Neural cell (in vitro differentiated cells): Measurements from ENCODE around the gene CNTNAP2. TPM values are rescaled to one million over a fixed set of nuclear protein-coding genes. Genes with fewer than 3 reads are reported as not detected.

Experiments
- H2AFZ ChIP-seq: fragments of 200-600, 300-800 bp; sonication (generic), shearing (Covaris generic); 2 replicates; pipeline ENCODE4 v1.6.0; 2014; ENCODE audit warnings: low read depth, mild to moderate bottlenecking, antibody characterized with exemption, low read length, moderate library complexity
- H3F3A ChIP-seq: fragments of 200-600 bp; shearing (Covaris generic); 2 replicates; pipeline ENCODE4 v1.6.1; 2016; ENCODE audit warnings: mild to moderate bottlenecking, moderate library complexity, mixed read lengths, antibody characterized with exemption, low read length; ENCODE audit not compliant: insufficient read depth, poor library complexity, severe bottlenecking
- H3K27ac ChIP-seq: fragments of 200-600, 300-800 bp; sonication (generic), shearing (Covaris generic); 2 replicates; pipeline ENCODE4 v1.5.1; 2014; ENCODE audit warnings: mild to moderate bottlenecking, low read length, moderate library complexity
- H3K27me3 ChIP-seq: fragments of 300-800, 200-600 bp; sonication (generic), shearing (Covaris generic); 2 replicates; pipeline ENCODE4 v1.6.0; 2014; ENCODE audit warnings: mild to moderate bottlenecking, low read depth, low read length, moderate library complexity; ENCODE audit not compliant: insufficient read depth
- H3K36me3 ChIP-seq: fragments of 300-800, 200-600 bp; sonication (generic), shearing (Covaris generic); 2 replicates; pipeline ENCODE4 v1.5.1; 2014; ENCODE audit warnings: mild to moderate bottlenecking, antibody characterized with exemption, low read length, moderate library complexity; ENCODE audit not compliant: insufficient read depth
- H3K4me2 ChIP-seq: fragments of 300-800, 200-600 bp; sonication (generic), shearing (Covaris generic); 2 replicates; pipeline ENCODE4 v1.6.0; 2014; ENCODE audit warnings: mild to moderate bottlenecking, low read length
- H3K4me3 ChIP-seq: fragments of 300-800, 200-600 bp; sonication (generic), shearing (Covaris generic); 2 replicates; pipeline ENCODE4 v1.5.1; 2014; ENCODE audit warnings: mild to moderate bottlenecking, low read length, moderate library complexity
- H3K79me2 ChIP-seq: fragments of 200-600 bp; shearing (Covaris generic); replicated peaks from 2 replicates; pipeline ENCODE4 v1.6.0; 2014; ENCODE audit warnings: mild to moderate bottlenecking, low read length, moderate library complexity; ENCODE audit not compliant: insufficient read depth
- H3K9ac ChIP-seq: fragments of 300-800, 200-600 bp; sonication (generic), shearing (Covaris generic); 2 replicates; pipeline ENCODE4 v1.6.1; 2016; ENCODE audit warnings: mild to moderate bottlenecking, low read length, mixed read lengths
- H3K9me2 ChIP-seq: fragments of 200-600 bp; shearing (Covaris generic); 2 replicates; pipeline ENCODE4 v1.6.1; 2016; ENCODE audit warnings: mild to moderate bottlenecking, low read length, mixed read lengths; ENCODE audit not compliant: insufficient read depth
- H3K9me3 ChIP-seq: fragments of 200-600, 300-800 bp; sonication (generic), shearing (Covaris generic); 2 replicates; pipeline ENCODE4 v1.6.1; 2016; ENCODE audit warnings: mild to moderate bottlenecking, mixed run types, low read length, moderate library complexity, mixed read lengths
- H4K20me1 ChIP-seq: fragments of 200-600 bp; shearing (Covaris generic); 2 replicates; pipeline ENCODE4 v1.6.1; 2016; ENCODE audit warnings: mild to moderate bottlenecking, mixed run types; ENCODE audit not compliant: insufficient read depth
- CTCF ChIP-seq: fragments of 450-650 bp; IDR thresholded peaks from 2 replicates; pipeline ENCODE4 v1.5.1; 2014; ENCODE audit warnings: antibody characterized with exemption, mild to moderate bottlenecking, moderate library complexity; ENCODE audit not compliant: poor library complexity, severe bottlenecking
- EP300 ChIP-seq: fragments of 450-650 bp; conservative IDR thresholded peaks from 2 replicates; pipeline ENCODE4 v1.6.1; 2014; ENCODE audit warnings: antibody characterized with exemption, mild to moderate bottlenecking, moderate library complexity; ENCODE audit not compliant: poor library complexity, severe bottlenecking
- EZH2 ChIP-seq: fragments of 200-600, 300-800 bp; shearing (Covaris generic), sonication (generic); IDR thresholded peaks from 2 replicates; pipeline ENCODE4 v1.6.1; 2014; ENCODE audit warnings: antibody characterized with exemption, low read length, borderline replicate concordance, mild to moderate bottlenecking; ENCODE audit not compliant: insufficient read depth, poor library complexity, severe bottlenecking
- MXI1 ChIP-seq: fragments of 450-650 bp; conservative IDR thresholded peaks from 2 replicates; pipeline ENCODE4 v1.6.1; 2014; ENCODE audit warnings: antibody characterized with exemption, mild to moderate bottlenecking; ENCODE audit not compliant: poor library complexity, severe bottlenecking
- POLR2AphosphoS5 ChIP-seq: IDR thresholded peaks from 2 replicates; pipeline ENCODE4 v1.6.1; 2012
- RAD21 ChIP-seq: fragments of 450-650 bp; conservative IDR thresholded peaks from 2 replicates; pipeline ENCODE4 v1.6.1; 2014; ENCODE audit warnings: antibody characterized with exemption, mild to moderate bottlenecking, moderate library complexity
- REST ChIP-seq: IDR thresholded peaks from 2 replicates; pipeline ENCODE4 v1.6.1; 2012; ENCODE audit warnings: borderline replicate concordance
- SMC3 ChIP-seq: fragments of 450-650 bp; conservative IDR thresholded peaks from 2 replicates; pipeline ENCODE4 v1.6.1; 2014; ENCODE audit warnings: antibody characterized with exemption, mild to moderate bottlenecking, moderate library complexity; ENCODE audit not compliant: poor library complexity
- TAF1 ChIP-seq: IDR thresholded peaks from 2 replicates; pipeline ENCODE4 v1.6.1; 2012; ENCODE audit warnings: low read depth
- polyA minus RNA-seq: library from RNA; depleted of rRNA, polyadenylated mRNA; stranded (reverse); fragments of >200 nt; gene quantifications from 2 replicates; pipeline ENCODE4 v1.2.3, GENCODE V29; 2014
- polyA plus RNA-seq: library from polyadenylated mRNA; depleted of rRNA; stranded (reverse); fragments of >200 nt; gene quantifications from 2 replicates; pipeline ENCODE4 v1.2.3, GENCODE V29; 2014

CNTNAP2 gene
- polyA plus RNA-seq = 275 and 276 TPM in 2 replicates
- polyA minus RNA-seq = 538 and 637 TPM in 2 replicates

- TF ChIP-seq POLR2AphosphoS5 = no peak
- no peak for TF ChIP-seq TAF1
- no peak for TF ChIP-seq MXI1
- TF ChIP-seq EZH2 = no peak
- peak; percentile 45 for TF ChIP-seq RAD21
- peak; percentile 73 for TF ChIP-seq REST
- peak; percentile 52 for TF ChIP-seq SMC3
- TF ChIP-seq EP300 = no peak
- TF ChIP-seq CTCF = peak; percentile 33
- Histone ChIP-seq H3K27ac (peak within 1 kb of the TSS; percentile 76), H3K4me2 (peak within 1 kb of the TSS; percentile 76), H3K79me2 (peaks cover 16% of the 10 kb centered on the region), H3K9ac (peak within 1 kb of the TSS; percentile 78), H3K9me3 (no peaks in the 10 kb centered on the region), H3K27me3 (no peaks in the 10 kb centered on the region), H4K20me1 (no peaks in the 10 kb centered on the region), H3F3A (no peaks in the 10 kb centered on the region), H3K4me3 (peak within 1 kb of the TSS; percentile 78), H3K9me2 (no peaks in the 10 kb centered on the region), H3K36me3 (no peaks in the 10 kb centered on the region), H2AFZ (peak within 1 kb of the TSS; percentile 47)
Measured at GRCh38 chr7:146116521-146117222, at the start of gene CNTNAP2. Gene CNTNAP2, plus strand, starts transcription at chr7:146116801. Its CDS starts 76 bp downstream, at chr7:146116877.

- Histone ChIP-seq H3K9me3 (no peaks in the 10 kb centered on the region), H3K4me3 (no peak overlapping the region), H3K9me2 (no peaks in the 10 kb centered on the region), H3K79me2 (no peaks in the 10 kb centered on the region), H3K27ac (peak overlapping the region; percentile 42), H3K9ac (no peak overlapping the region), H3K36me3 (no peaks in the 10 kb centered on the region), H3F3A (no peaks in the 10 kb centered on the region), H3K4me2 (no peak overlapping the region), H3K27me3 (no peaks in the 10 kb centered on the region), H2AFZ (no peak overlapping the region), H4K20me1 (no peaks in the 10 kb centered on the region)
- TF ChIP-seq RAD21 (no peak), TAF1 (no peak), POLR2AphosphoS5 (peak; percentile 50)
Measured at GRCh38 chr7:146067880-146068279, 48.7 kb upstream of the CNTNAP2 start.
